HEK293T (cell line): ENCODE results near the gene SLC7A6.

Experiments
- ARNT ChIP-seq: fragments of 450-650 bp; IDR thresholded peaks from 2 replicates; pipeline ENCODE4 v1.6.1; 2017; ENCODE audit warnings: mild to moderate bottlenecking
- BHLHE40 ChIP-seq: fragments of 450-650 bp; IDR thresholded peaks from 2 replicates; pipeline ENCODE4 v1.6.1; 2016; ENCODE audit warnings: mild to moderate bottlenecking, moderate library complexity, borderline replicate concordance
- ELF4 ChIP-seq: fragments of 450-650 bp; IDR thresholded peaks from 2 replicates; pipeline ENCODE4 v1.6.1; 2017; ENCODE audit warnings: antibody characterized with exemption
- FOXA1 ChIP-seq: fragments of 450-650 bp; IDR thresholded peaks from 2 replicates; pipeline ENCODE4 v1.6.1; 2016; ENCODE audit warnings: mild to moderate bottlenecking
- FOXM1 ChIP-seq: fragments of 450-650 bp; IDR thresholded peaks from 2 replicates; pipeline ENCODE4 v1.6.1; 2017; ENCODE audit warnings: mild to moderate bottlenecking, borderline replicate concordance
- LEF1 ChIP-seq: fragments of 450-650 bp; IDR thresholded peaks from 2 replicates; pipeline ENCODE4 v1.6.1; 2017; ENCODE audit warnings: mild to moderate bottlenecking, borderline replicate concordance
- NFRKB ChIP-seq: fragments of 450-650 bp; IDR thresholded peaks from 2 replicates; pipeline ENCODE4 v1.6.1; 2016; ENCODE audit warnings: mild to moderate bottlenecking, moderate library complexity
- PKNOX1 ChIP-seq: fragments of 450-650 bp; IDR thresholded peaks from 2 replicates; pipeline ENCODE4 v1.6.1; 2016
- SP1 ChIP-seq: fragments of 450-650 bp; IDR thresholded peaks from 2 replicates; pipeline ENCODE4 v1.6.1; 2017
- SUZ12 ChIP-seq: fragments of 450-650 bp; IDR thresholded peaks from 2 replicates; pipeline ENCODE4 v1.6.1; 2016; ENCODE audit warnings: mild to moderate bottlenecking
- ZNF384 ChIP-seq: fragments of 450-650 bp; IDR thresholded peaks from 2 replicates; pipeline ENCODE4 v1.6.1; 2016

- TF ChIP-seq PKNOX1, result no peak
- TF ChIP-seq NFRKB, result no peak
- no peak for TF ChIP-seq SUZ12
- TF ChIP-seq FOXA1, result no peak
- no peak for TF ChIP-seq FOXM1
- TF ChIP-seq BHLHE40, result no peak
- no peak for TF ChIP-seq ZNF384
- TF ChIP-seq LEF1, result no peak
- no peak for TF ChIP-seq ARNT
- no peak for TF ChIP-seq SP1
- no peak for TF ChIP-seq ELF4
Measured at GRCh38 chr16:68230956-68231355, 33.4 kb upstream of the SLC7A6 start.
